WTC11 (cell line): Measurements from ENCODE around the gene IL21R. TPM values are rescaled to one million over a fixed set of nuclear protein-coding genes. Genes with fewer than 3 reads are reported as not detected.

ENCODE experiments used
- ATAC-seq: fragments of 200-7000 bp; cut with Tn5 transposase; 2 replicates; pipeline ENCODE4 v1.10.0; 2021; ENCODE audit warnings: mild to moderate bottlenecking, moderate library complexity
- CTCF ChIA-PET: fragments of 300-600 bp; sonication (Branson Sonifier 250); formaldehyde crosslinking; loops from one replicate; lab custom pipeline; 2021; ENCODE audit warnings: antibody characterized with exemption; lab: Charles Lee
- POLR2A ChIA-PET: fragments of 350-600 bp; sonication (Branson Sonifier 250); formaldehyde crosslinking; loops from one replicate; lab custom pipeline; 2021; ENCODE audit warnings: antibody characterized with exemption; lab: Charles Lee
- DNase-seq: peaks from one replicate; pipeline ENCODE4 v3.0.0; 2021; ENCODE audit warnings: low spot score
- H3K27ac Mint-ChIP-seq: 2 replicates; pipeline ENCODE4 v1.8.0; 2021; ENCODE audit warnings: mixed read lengths
- H3K27me3 Mint-ChIP-seq: 2 replicates; pipeline ENCODE4 v1.8.0; 2021; ENCODE audit warnings: low read depth, mild to moderate bottlenecking, moderate library complexity, mixed read lengths
- H3K36me3 Mint-ChIP-seq: 2 replicates; pipeline ENCODE4 v1.8.0; 2021; ENCODE audit warnings: mixed read lengths
- H3K4me1 Mint-ChIP-seq: 2 replicates; pipeline ENCODE4 v1.8.0; 2022; ENCODE audit warnings: mixed read lengths
- H3K4me3 Mint-ChIP-seq: 2 replicates; pipeline ENCODE4 v1.8.0; 2021; ENCODE audit warnings: mild to moderate bottlenecking, moderate library complexity, mixed read lengths
- H3K9me3 Mint-ChIP-seq: 2 replicates; pipeline ENCODE4 v1.8.0; 2021; ENCODE audit warnings: mixed read lengths
- AFF4 ChIP-seq: sonication (generic); formaldehyde crosslinking; IDR thresholded peaks from 2 replicates; pipeline ENCODE4 v1.8.1; 2023; ENCODE audit warnings: mild to moderate bottlenecking, missing genetic modification reagents, borderline replicate concordance
- ATF1 ChIP-seq: sonication (generic); formaldehyde crosslinking; IDR thresholded peaks from 2 replicates; pipeline ENCODE4 v1.8.1; 2023; ENCODE audit warnings: mild to moderate bottlenecking, moderate library complexity, missing genetic modification reagents
- ELF4 ChIP-seq: sonication (generic); formaldehyde crosslinking; IDR thresholded peaks from 2 replicates; pipeline ENCODE4 v1.8.1; 2022; ENCODE audit warnings: low read depth, mild to moderate bottlenecking, moderate library complexity, missing genetic modification reagents
- ESRRA ChIP-seq: sonication (generic); formaldehyde crosslinking; IDR thresholded peaks from 2 replicates; pipeline ENCODE4 v1.8.1; 2022; ENCODE audit warnings: mild to moderate bottlenecking, missing genetic modification reagents, borderline replicate concordance
- FOXJ3 ChIP-seq: sonication (generic); formaldehyde crosslinking; IDR thresholded peaks from 2 replicates; pipeline ENCODE4 v1.9.0; 2021; ENCODE audit warnings: missing genetic modification reagents, mild to moderate bottlenecking, borderline replicate concordance
- FOXP1 ChIP-seq: sonication (generic); formaldehyde crosslinking; IDR thresholded peaks from 2 replicates; pipeline ENCODE4 v1.8.0; 2022; ENCODE audit warnings: missing genetic modification reagents, mild to moderate bottlenecking, moderate library complexity, borderline replicate concordance
- GABPB1 ChIP-seq: sonication (generic); formaldehyde crosslinking; IDR thresholded peaks from 2 replicates; pipeline ENCODE4 v1.8.1; 2023; ENCODE audit warnings: mild to moderate bottlenecking, missing genetic modification reagents
- IRF2 ChIP-seq: sonication (generic); formaldehyde crosslinking; IDR thresholded peaks from 2 replicates; pipeline ENCODE4 v1.8.0; 2022; ENCODE audit warnings: low read depth, missing genetic modification reagents, borderline replicate concordance
- JAZF1 ChIP-seq: fragments of 250-450 bp; sonication (Bioruptor Pico); IDR thresholded peaks from 2 replicates; pipeline ENCODE4 v1.9.0; 2021; ENCODE audit warnings: moderate library complexity, mild to moderate bottlenecking, inconsistent platforms
- KAT7 ChIP-seq: sonication (generic); formaldehyde crosslinking; IDR thresholded peaks from 2 replicates; pipeline ENCODE4 v1.8.1; 2023; ENCODE audit warnings: missing genetic modification reagents, mild to moderate bottlenecking, borderline replicate concordance
- MAX ChIP-seq: sonication (generic); formaldehyde crosslinking; IDR thresholded peaks from 2 replicates; pipeline ENCODE4 v1.8.0; 2022; ENCODE audit warnings: mild to moderate bottlenecking, missing genetic modification reagents
- MXD4 ChIP-seq: fragments of 250-450 bp; sonication (Bioruptor Pico); IDR thresholded peaks from 2 replicates; pipeline ENCODE4 v1.8.0; 2021; ENCODE audit warnings: mild to moderate bottlenecking, moderate library complexity, borderline replicate concordance
- NFYB ChIP-seq: sonication (generic); formaldehyde crosslinking; conservative IDR thresholded peaks from 2 replicates; pipeline ENCODE4 v1.8.0; 2022; ENCODE audit warnings: low read depth, missing genetic modification reagents
- PRRX2 ChIP-seq: fragments of 250-450 bp; sonication (Bioruptor Pico); IDR thresholded peaks from 2 replicates; pipeline ENCODE4 v1.8.0; 2021; ENCODE audit warnings: mild to moderate bottlenecking
- RORB ChIP-seq: fragments of 250-450 bp; sonication (Bioruptor Pico); IDR thresholded peaks from 2 replicates; pipeline ENCODE4 v1.9.0; 2021; ENCODE audit warnings: mild to moderate bottlenecking
- SMAD3 ChIP-seq: sonication (generic); formaldehyde crosslinking; IDR thresholded peaks from 2 replicates; pipeline ENCODE4 v1.8.0; 2022; ENCODE audit warnings: missing genetic modification reagents, mild to moderate bottlenecking, borderline replicate concordance
- SP1 ChIP-seq: sonication (generic); formaldehyde crosslinking; conservative IDR thresholded peaks from 2 replicates; pipeline ENCODE4 v1.8.1; 2022; ENCODE audit warnings: missing genetic modification reagents
- TCF7 ChIP-seq: sonication (generic); formaldehyde crosslinking; IDR thresholded peaks from 2 replicates; pipeline ENCODE4 v1.8.0; 2022; ENCODE audit warnings: mild to moderate bottlenecking, low read depth, missing genetic modification reagents, moderate library complexity
- TEAD1 ChIP-seq: sonication (generic); formaldehyde crosslinking; IDR thresholded peaks from 2 replicates; pipeline ENCODE4 v1.8.0; 2022; ENCODE audit warnings: mild to moderate bottlenecking, missing genetic modification reagents
- ZBTB21 ChIP-seq: sonication (generic); formaldehyde crosslinking; IDR thresholded peaks from 2 replicates; pipeline ENCODE4 v1.8.1; 2023; ENCODE audit warnings: mild to moderate bottlenecking, missing genetic modification reagents, borderline replicate concordance
- ZNF219 ChIP-seq: sonication (generic); formaldehyde crosslinking; IDR thresholded peaks from 2 replicates; pipeline ENCODE4 v1.8.0; 2023; ENCODE audit warnings: missing genetic modification reagents, mild to moderate bottlenecking, borderline replicate concordance
- ZNF396 ChIP-seq: fragments of 250-450 bp; sonication (Bioruptor Pico); IDR thresholded peaks from 2 replicates; pipeline ENCODE4 v1.8.0; 2021; ENCODE audit warnings: mild to moderate bottlenecking, moderate library complexity, borderline replicate concordance
- ZNF671 ChIP-seq: fragments of 250-450 bp; sonication (Bioruptor Pico); IDR thresholded peaks from 2 replicates; pipeline ENCODE4 v1.8.0; 2021; ENCODE audit warnings: mild to moderate bottlenecking
- total RNA-seq: library from RNA; stranded (reverse); gene quantifications from 3 replicates; pipeline ENCODE4 v1.2.3, GENCODE V29; 2021
- TF ChIP-seq, protein P1 (sequence below): sonication (generic); formaldehyde crosslinking; IDR thresholded peaks from 2 replicates; pipeline ENCODE4 v1.8.1; 2022; ENCODE audit warnings: missing genetic modification reagents, borderline replicate concordance
- TF ChIP-seq, protein P2 (sequence below): sonication (generic); formaldehyde crosslinking; IDR thresholded peaks from 2 replicates; pipeline ENCODE4 v1.8.0; 2023; ENCODE audit warnings: missing genetic modification reagents, mild to moderate bottlenecking, borderline replicate concordance

Gene IL21R
- total RNA-seq, 1 experiment from 2014 or later: 0.70 TPM

- CTCF ChIA-PET: no interaction called here
- H3K36me3 Mint-ChIP-seq: peaks cover 59% of the 10 kb centered on the region
Measured at GRCh38 chr16:27491894-27492587, 90.1 kb downstream of the IL21R start.

DNA sequence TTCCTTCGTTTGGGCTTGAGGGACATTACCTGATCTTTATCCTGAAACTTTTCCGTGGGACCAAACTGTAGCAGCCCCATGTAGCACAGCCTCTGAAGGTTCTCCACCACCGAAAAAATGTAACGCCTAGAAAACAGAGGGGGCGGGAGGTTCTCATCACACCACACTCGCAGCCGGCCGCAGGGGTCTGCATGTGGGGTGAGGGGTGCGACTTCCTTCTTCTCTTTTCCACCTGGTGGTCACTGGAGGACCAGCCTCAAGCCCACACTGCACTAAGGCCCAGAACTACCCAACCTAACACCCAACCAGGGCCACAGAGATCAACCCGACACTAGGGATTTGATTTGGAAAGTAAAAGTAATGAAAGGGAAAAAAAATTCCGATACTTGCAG lies 90.6 kb downstream of the IL21R start:
- ATAC-seq (no peak), DNase-seq (no peak)
- TF ChIP-seq, protein P1, sequence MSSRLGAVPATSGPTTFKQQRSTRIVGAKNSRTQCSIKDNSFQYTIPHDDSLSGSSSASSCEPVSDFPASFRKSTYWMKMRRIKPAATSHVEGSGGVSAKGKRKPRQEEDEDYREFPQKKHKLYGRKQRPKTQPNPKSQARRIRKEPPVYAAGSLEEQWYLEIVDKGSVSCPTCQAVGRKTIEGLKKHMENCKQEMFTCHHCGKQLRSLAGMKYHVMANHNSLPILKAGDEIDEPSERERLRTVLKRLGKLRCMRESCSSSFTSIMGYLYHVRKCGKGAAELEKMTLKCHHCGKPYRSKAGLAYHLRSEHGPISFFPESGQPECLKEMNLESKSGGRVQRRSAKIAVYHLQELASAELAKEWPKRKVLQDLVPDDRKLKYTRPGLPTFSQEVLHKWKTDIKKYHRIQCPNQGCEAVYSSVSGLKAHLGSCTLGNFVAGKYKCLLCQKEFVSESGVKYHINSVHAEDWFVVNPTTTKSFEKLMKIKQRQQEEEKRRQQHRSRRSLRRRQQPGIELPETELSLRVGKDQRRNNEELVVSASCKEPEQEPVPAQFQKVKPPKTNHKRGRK (CRISPR knock-in tag): no peak
- no peak for TF ChIP-seq TEAD1 (CRISPR knock-in tag)
- no peak for TF ChIP-seq ZBTB21
- no peak for TF ChIP-seq AFF4 (CRISPR knock-in tag)
- TF ChIP-seq JAZF1: no peak
- TF ChIP-seq PRRX2: no peak
- no peak for TF ChIP-seq SMAD3 (CRISPR knock-in tag)
- TF ChIP-seq FOXP1 (CRISPR knock-in tag): no peak
- TF ChIP-seq TCF7 (CRISPR knock-in tag): no peak
- no peak for TF ChIP-seq SP1 (CRISPR knock-in tag)
- no peak for TF ChIP-seq ESRRA (CRISPR knock-in tag)
- no peak for TF ChIP-seq FOXJ3
- TF ChIP-seq ZNF396 (CRISPR knock-in tag): no peak
- no peak for TF ChIP-seq NFYB (CRISPR knock-in tag)
- TF ChIP-seq GABPB1 (CRISPR knock-in tag): no peak
- no peak for TF ChIP-seq ZNF219
- TF ChIP-seq ELF4 (CRISPR knock-in tag): no peak
- no peak for TF ChIP-seq RORB (CRISPR knock-in tag)
- no peak for TF ChIP-seq IRF2
- peak overlapping the region; percentile 18; the same call in 1 of the 2 replicates for H3K27ac Mint-ChIP-seq
- H3K36me3 Mint-ChIP-seq: peaks cover 65% of the 10 kb centered on the region
- CTCF ChIA-PET: no interaction called here
- no peaks in the 10 kb centered on the region for H3K9me3 Mint-ChIP-seq
- no peak overlapping the region for H3K4me3 Mint-ChIP-seq
- no peaks in the 10 kb centered on the region for H3K27me3 Mint-ChIP-seq
- H3K4me1 Mint-ChIP-seq: no peaks in the 10 kb centered on the region
- POLR2A ChIA-PET: no interaction called here

More at GRCh38 chr16:27491894-27492587, 90.1 kb downstream of the IL21R start:
- Mint-ChIP-seq H3K4me1 (no peaks in the 10 kb centered on the region), H3K27ac (peak overlapping the region; percentile 5; the same call in 1 of the 2 replicates), H3K9me3 (no peaks in the 10 kb centered on the region), H3K4me3 (no peak overlapping the region), H3K27me3 (no peaks in the 10 kb centered on the region)
- no peak for DNase-seq
- POLR2A ChIA-PET: no interaction called here
- no peak for TF ChIP-seq ZNF671
- TF ChIP-seq ESRRA (CRISPR knock-in tag): no peak
- TF ChIP-seq GABPB1 (CRISPR knock-in tag): no peak
- no peak for TF ChIP-seq ATF1
- TF ChIP-seq, protein P2, sequence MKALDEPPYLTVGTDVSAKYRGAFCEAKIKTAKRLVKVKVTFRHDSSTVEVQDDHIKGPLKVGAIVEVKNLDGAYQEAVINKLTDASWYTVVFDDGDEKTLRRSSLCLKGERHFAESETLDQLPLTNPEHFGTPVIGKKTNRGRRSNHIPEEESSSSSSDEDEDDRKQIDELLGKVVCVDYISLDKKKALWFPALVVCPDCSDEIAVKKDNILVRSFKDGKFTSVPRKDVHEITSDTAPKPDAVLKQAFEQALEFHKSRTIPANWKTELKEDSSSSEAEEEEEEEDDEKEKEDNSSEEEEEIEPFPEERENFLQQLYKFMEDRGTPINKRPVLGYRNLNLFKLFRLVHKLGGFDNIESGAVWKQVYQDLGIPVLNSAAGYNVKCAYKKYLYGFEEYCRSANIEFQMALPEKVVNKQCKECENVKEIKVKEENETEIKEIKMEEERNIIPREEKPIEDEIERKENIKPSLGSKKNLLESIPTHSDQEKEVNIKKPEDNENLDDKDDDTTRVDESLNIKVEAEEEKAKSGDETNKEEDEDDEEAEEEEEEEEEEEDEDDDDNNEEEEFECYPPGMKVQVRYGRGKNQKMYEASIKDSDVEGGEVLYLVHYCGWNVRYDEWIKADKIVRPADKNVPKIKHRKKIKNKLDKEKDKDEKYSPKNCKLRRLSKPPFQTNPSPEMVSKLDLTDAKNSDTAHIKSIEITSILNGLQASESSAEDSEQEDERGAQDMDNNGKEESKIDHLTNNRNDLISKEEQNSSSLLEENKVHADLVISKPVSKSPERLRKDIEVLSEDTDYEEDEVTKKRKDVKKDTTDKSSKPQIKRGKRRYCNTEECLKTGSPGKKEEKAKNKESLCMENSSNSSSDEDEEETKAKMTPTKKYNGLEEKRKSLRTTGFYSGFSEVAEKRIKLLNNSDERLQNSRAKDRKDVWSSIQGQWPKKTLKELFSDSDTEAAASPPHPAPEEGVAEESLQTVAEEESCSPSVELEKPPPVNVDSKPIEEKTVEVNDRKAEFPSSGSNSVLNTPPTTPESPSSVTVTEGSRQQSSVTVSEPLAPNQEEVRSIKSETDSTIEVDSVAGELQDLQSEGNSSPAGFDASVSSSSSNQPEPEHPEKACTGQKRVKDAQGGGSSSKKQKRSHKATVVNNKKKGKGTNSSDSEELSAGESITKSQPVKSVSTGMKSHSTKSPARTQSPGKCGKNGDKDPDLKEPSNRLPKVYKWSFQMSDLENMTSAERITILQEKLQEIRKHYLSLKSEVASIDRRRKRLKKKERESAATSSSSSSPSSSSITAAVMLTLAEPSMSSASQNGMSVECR (CRISPR knock-in tag): no peak
- TF ChIP-seq MXD4: no peak
- TF ChIP-seq MAX (CRISPR knock-in tag): no peak
- no peak for TF ChIP-seq KAT7 (CRISPR knock-in tag)
- no peak for ATAC-seq
